A673 (cell line): ENCODE results near the gene CLNS1A. TPM values are rescaled to one million over a fixed set of nuclear protein-coding genes. Genes with fewer than 3 reads are reported as not detected.

Source experiments
- Bru-seq: library from RNA; stranded (reverse); fragments of 400-500 nt; gene quantifications from one replicate; lab custom pipeline; 2021; lab: Mats Ljungman, UMichigan
- BruChase-seq, 2 experiments: library from RNA; stranded (reverse); fragments of 400-500 nt; gene quantifications; one replicate each; lab custom pipeline; 2021; lab: Mats Ljungman, UMichigan
- BruUV-seq: library from RNA; stranded (reverse); fragments of 400-500 nt; replicated peaks from 2 replicates; lab custom pipeline; 2021; lab: Mats Ljungman, UMichigan
- CTCF ChIA-PET: fragments of 300-600 bp; sonication (Branson Sonifier 250); formaldehyde crosslinking; loops from one replicate; lab custom pipeline; 2022; ENCODE audit warnings: antibody characterized with exemption; lab: Charles Lee
- POLR2A ChIA-PET: fragments of 300-600 bp; sonication (Branson Sonifier 250); formaldehyde crosslinking; loops from one replicate; lab custom pipeline; 2022; ENCODE audit warnings: antibody characterized with exemption; ENCODE audit not compliant: low non-redundant PET; lab: Charles Lee
- DNase-seq: peaks from one replicate; pipeline ENCODE4 v3.0.0-alpha.2; 2015; ENCODE audit warnings: low spot score
- H3K27ac ChIP-seq: fragments of 200-600 bp; sonication (generic); 2 replicates; pipeline ENCODE4 v1.5.1; 2016; ENCODE audit warnings: mixed run types, low read depth, mild to moderate bottlenecking, mixed read lengths, antibody characterized with exemption, low read length; ENCODE audit not compliant: poor library complexity, severe bottlenecking
- H3K27me3 ChIP-seq: fragments of 200-600 bp; sonication (generic); replicated peaks from 2 replicates; pipeline ENCODE4 v1.6.1; 2017; ENCODE audit warnings: mixed run types, low read depth, mild to moderate bottlenecking, mixed read lengths, antibody characterized with exemption, low read length; ENCODE audit not compliant: insufficient read depth, poor library complexity
- H3K36me3 ChIP-seq: fragments of 200-600 bp; sonication (generic); 2 replicates; pipeline ENCODE4 v1.6.1; 2016; ENCODE audit warnings: mixed run types, mild to moderate bottlenecking, mixed read lengths, antibody characterized with exemption, low read length; ENCODE audit not compliant: insufficient read depth, poor library complexity, severe bottlenecking
- H3K4me1 ChIP-seq: fragments of 200-600 bp; sonication (generic); 2 replicates; pipeline ENCODE4 v1.6.1; 2017; ENCODE audit warnings: mixed run types, mild to moderate bottlenecking, mixed read lengths, antibody characterized with exemption, low read length; ENCODE audit not compliant: insufficient read depth, poor library complexity, severe bottlenecking
- H3K4me3 ChIP-seq: fragments of 200-600 bp; sonication (generic); 2 replicates; pipeline ENCODE4 v1.5.1; 2016; ENCODE audit warnings: low read depth, mixed run types, mild to moderate bottlenecking, mixed read lengths, low read length; ENCODE audit not compliant: poor library complexity, severe bottlenecking
- H3K9me3 ChIP-seq: fragments of 200-600 bp; sonication (generic); 2 replicates; pipeline ENCODE4 v1.6.1; 2016; ENCODE audit warnings: mixed run types, low read depth, mild to moderate bottlenecking, mixed read lengths, antibody characterized with exemption, low read length; ENCODE audit not compliant: poor library complexity, severe bottlenecking
- CTCF ChIP-seq: fragments of 300-800, 200-600 bp; sonication (generic); conservative IDR thresholded peaks from 2 replicates; pipeline ENCODE4 v1.5.1; 2017; ENCODE audit warnings: low read depth, mild to moderate bottlenecking, antibody characterized with exemption, low read length, moderate library complexity, mixed read lengths
- EZH2 ChIP-seq: fragments of 200-600 bp; sonication (generic); IDR thresholded peaks from 2 replicates; pipeline ENCODE4 v1.6.1; 2017; ENCODE audit warnings: borderline replicate concordance, low read depth, mild to moderate bottlenecking, mixed read lengths, antibody characterized with exemption, low read length; ENCODE audit not compliant: poor library complexity, severe bottlenecking
- intact Hi-C: fragments of 100-400 bp; cut with micrococcal nuclease; formaldehyde crosslinking; loops from one replicate; pipeline ENCODE4 v1.10.0; 2022; ENCODE audit not compliant: unreplicated experiment
- long read RNA-seq: library from polyadenylated mRNA; stranded (forward); transcript quantifications from one replicate; pipeline ENCODE4 v2.0.0, GENCODE V29; 2022
- total RNA-seq: library from RNA; stranded (reverse); gene quantifications from 2 replicates; pipeline ENCODE4 v1.2.3, GENCODE V29; 2021

CLNS1A gene
- total RNA-seq (186 and 198 TPM in 2 replicates), Bru-seq, nascent RNA (percentile 94 among the genes with signal in this experiment), BruChase-seq, experiment 1, labeled RNA remaining after a 2-hour chase (percentile 92 among the genes with signal in this experiment), BruChase-seq, experiment 2, labeled RNA remaining after a 6-hour chase (percentile 95 among the genes with signal in this experiment)
- long read RNA-seq, transcript CLNS1A-204 (7 exons, 2,993 nt) = major isoform, 223 of 244 reads
- long read RNA-seq, partial matches to known transcripts = 1 of 244 reads
- long read RNA-seq, other reads (novel, unspliced or antisense) = 16 of 244 reads

GRCh38 chr11:77637345-77638165, at the start of gene CLNS1A:
Gene CLNS1A (minus strand): TSS chr11:77637794. CDS start chr11:77637714, 80 bp downstream.
- ChIA-PET CTCF (no interaction called here), POLR2A (interaction anchor here (0.6 to 0.7 kb wide), 3 partner anchors 451 to 736 kb away, joined by 3 to 6 read pairs (median 3); no protein-coding TSS in a partner anchor)
- no TSS peak for BruUV-seq

GRCh38 chr11:77687088-77687487, 49.5 kb upstream of the CLNS1A start:
- TF ChIP-seq CTCF = no peak
- no peaks in the 10 kb centered on the region for H3K27me3 ChIP-seq
- BruUV-seq = no TSS peak
- H3K4me1 ChIP-seq = no peaks in the 10 kb centered on the region
- intact Hi-C loops = no loop called here
- H3K27ac ChIP-seq = no peak overlapping the region
- peaks cover 37% of the 10 kb centered on the region for H3K36me3 ChIP-seq
- DNase-seq = no peak
- H3K9me3 ChIP-seq = no peaks in the 10 kb centered on the region
- ChIA-PET POLR2A (no interaction called here), CTCF (no interaction called here)
- H3K4me3 ChIP-seq = no peak overlapping the region

More at GRCh38 chr11:77637345-77638165, at the start of gene CLNS1A:
- no peaks in the 10 kb centered on the region for H3K27me3 ChIP-seq
- DNase-seq = peak; percentile 97
- peak within 1 kb of the TSS; percentile 92 for H3K4me3 ChIP-seq
- peaks cover 12% of the 10 kb centered on the region for H3K4me1 ChIP-seq
- H3K9me3 ChIP-seq = no peaks in the 10 kb centered on the region
- H3K36me3 ChIP-seq = peaks cover 4% of the 10 kb centered on the region
- H3K27ac ChIP-seq = peak within 1 kb of the TSS; percentile 87
- no peak for TF ChIP-seq EZH2
- intact Hi-C loops = loop anchor here (10.0 kb wide), 1 partner anchor 357 kb away; the partner anchor contains the start of gene INTS4

DNA sequence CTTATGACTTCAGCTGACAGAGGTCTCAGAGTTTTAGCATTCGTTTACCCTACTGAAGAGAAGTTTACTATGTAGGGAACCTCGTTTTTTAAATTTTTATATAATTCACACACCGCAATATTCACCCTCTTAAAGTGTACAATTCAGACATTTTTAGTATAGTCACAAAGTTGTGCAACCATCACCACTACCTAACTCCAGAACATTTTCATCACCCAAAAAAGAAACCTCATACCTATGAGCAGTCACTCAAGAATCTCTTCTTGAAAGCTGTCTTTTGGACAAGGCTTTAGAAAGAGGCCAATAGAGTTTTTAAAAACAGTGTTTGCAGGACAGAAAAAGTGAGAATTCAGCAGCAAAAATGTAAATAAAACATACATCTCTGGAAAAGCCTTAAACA, 39.5 kb upstream of the CLNS1A start:
- H3K4me1 ChIP-seq = no peaks in the 10 kb centered on the region
- ChIA-PET POLR2A (no interaction called here), CTCF (no interaction called here)
- TF ChIP-seq CTCF (no peak), EZH2 (no peak)
- H3K36me3 ChIP-seq = peaks cover 49% of the 10 kb centered on the region
- no peaks in the 10 kb centered on the region for H3K27me3 ChIP-seq
- H3K27ac ChIP-seq = no peak overlapping the region
- no TSS peak for BruUV-seq
- intact Hi-C loops = no loop called here
- no peak for DNase-seq
- H3K9me3 ChIP-seq = no peaks in the 10 kb centered on the region
- no peak overlapping the region for H3K4me3 ChIP-seq
